Ectodermal cell (in vitro differentiated cells): ENCODE results near the gene CD200.

ENCODE experiments used
- H3K27ac ChIP-seq: 2 replicates; pipeline ENCODE4 v1.7.0; 2013; ENCODE audit warnings: mild to moderate bottlenecking, low read depth, low read length; ENCODE audit not compliant: insufficient read depth, poor library complexity, severe bottlenecking
- H3K27me3 ChIP-seq: 2 replicates; pipeline ENCODE4 v1.7.0; 2013; ENCODE audit warnings: mild to moderate bottlenecking, low read length; ENCODE audit not compliant: insufficient read depth, control insufficient read depth, poor library complexity, severe bottlenecking
- H3K36me3 ChIP-seq: one replicate; pipeline ENCODE4 v1.7.0; 2013; ENCODE audit warnings: low read length; ENCODE audit not compliant: control insufficient read depth, insufficient read depth
- H3K4me1 ChIP-seq: one replicate; pipeline ENCODE4 v1.7.0; 2013; ENCODE audit warnings: low read length; ENCODE audit not compliant: control insufficient read depth, insufficient read depth
- H3K4me3 ChIP-seq: 2 replicates; pipeline ENCODE4 v1.7.0; 2013; ENCODE audit warnings: low read depth, low read length, control low read depth; ENCODE audit not compliant: insufficient read depth
- H3K9me3 ChIP-seq: 2 replicates; pipeline ENCODE4 v1.7.0; 2013; ENCODE audit warnings: mild to moderate bottlenecking, low read length, moderate library complexity; ENCODE audit not compliant: control insufficient read depth
- WGBS, 2 experiments: methylation state at CpG; one replicate each; pipeline ENCODE4 v1.1.7; 2013; ENCODE audit warnings: missing lambda C conversion rate in 2 of 2; 5-methylcytosine and 5-hydroxymethylcytosine counted together

Gene CD200

GRCh38 chr3:112333381-112334317 lies 693 bp downstream of the CD200 start:
- H3K4me3 ChIP-seq: peak overlapping the region; percentile 88
- no peaks in the 10 kb centered on the region for H3K27me3 ChIP-seq
- peaks cover 5% of the 10 kb centered on the region for H3K4me1 ChIP-seq
- no peaks in the 10 kb centered on the region for H3K36me3 ChIP-seq
- H3K9me3 ChIP-seq: no peaks in the 10 kb centered on the region
- peak overlapping the region; percentile 92 for H3K27ac ChIP-seq
- 0 to 1% methylated on average over 22 to 23 of the region's 23 CpGs for WGBS, 2 experiments

DNA sequence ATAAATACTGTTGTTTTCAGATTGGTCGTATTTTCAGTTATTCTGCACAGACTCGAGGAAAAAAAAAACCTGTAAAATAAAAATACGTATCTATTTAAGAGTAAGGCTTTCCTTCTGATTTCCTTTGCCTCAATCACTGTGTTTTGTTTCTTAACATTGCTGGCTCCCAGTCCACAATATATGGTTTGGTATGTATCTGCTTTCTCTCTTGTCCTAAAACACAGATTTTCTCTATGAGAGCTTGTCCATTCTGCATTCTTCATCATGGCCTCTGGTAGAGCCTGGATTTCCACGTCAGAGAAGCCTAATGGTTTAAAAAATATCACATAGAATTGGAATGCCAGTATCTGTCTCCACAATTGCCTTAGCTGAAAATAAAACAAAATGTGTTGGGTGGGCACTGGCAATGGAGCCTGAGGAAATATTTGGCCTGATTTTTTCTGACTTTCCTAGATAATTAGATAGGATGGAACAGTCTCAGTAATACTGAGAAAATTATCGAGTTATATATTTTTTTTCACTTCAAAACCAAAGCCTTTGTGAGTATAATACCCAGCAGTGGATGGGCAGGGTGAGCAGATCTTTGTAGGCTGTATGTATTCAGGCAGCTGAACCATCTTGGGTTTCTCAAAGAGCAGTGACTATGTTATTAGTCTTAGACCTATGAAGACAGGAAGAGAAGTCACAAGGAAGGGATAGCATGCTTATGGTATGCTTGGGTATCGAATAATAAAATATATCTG lies 1.9 kb downstream of the CD200 start:
- Histone ChIP-seq H3K27ac (no peak overlapping the region), H3K4me3 (peak overlapping the region; percentile 88), H3K36me3 (no peaks in the 10 kb centered on the region), H3K4me1 (peaks cover 5% of the 10 kb centered on the region), H3K9me3 (no peaks in the 10 kb centered on the region), H3K27me3 (no peaks in the 10 kb centered on the region)
- WGBS, 2 experiments: 51 to 63% methylated on average over 2 to 6 of the region's 6 CpGs

DNA sequence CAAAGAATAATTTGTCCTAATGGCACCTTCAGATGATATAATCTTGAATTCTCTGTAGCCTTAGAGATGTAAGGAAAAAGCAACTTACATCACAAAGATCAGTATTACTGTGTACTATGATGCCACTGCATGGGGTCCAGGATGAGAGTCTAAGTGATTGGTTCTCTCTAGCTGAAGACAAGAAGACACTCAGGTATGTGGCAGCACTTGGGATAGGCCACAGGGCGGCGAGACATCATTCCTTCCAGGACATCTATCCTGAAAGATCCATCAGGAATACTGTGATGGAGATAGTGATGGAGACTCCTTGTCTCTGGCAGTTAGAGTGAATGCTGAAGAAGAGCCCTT lies 2.5 kb downstream of the CD200 start:
- no peaks in the 10 kb centered on the region for H3K9me3 ChIP-seq
- peak overlapping the region; percentile 88 for H3K4me3 ChIP-seq
- H3K4me1 ChIP-seq: peaks cover 5% of the 10 kb centered on the region
- H3K27me3 ChIP-seq: no peaks in the 10 kb centered on the region
- H3K36me3 ChIP-seq: no peaks in the 10 kb centered on the region
- WGBS, 2 experiments: 94% methylated on average over 2 of the region's 2 CpGs
- H3K27ac ChIP-seq: no peak overlapping the region

DNA sequence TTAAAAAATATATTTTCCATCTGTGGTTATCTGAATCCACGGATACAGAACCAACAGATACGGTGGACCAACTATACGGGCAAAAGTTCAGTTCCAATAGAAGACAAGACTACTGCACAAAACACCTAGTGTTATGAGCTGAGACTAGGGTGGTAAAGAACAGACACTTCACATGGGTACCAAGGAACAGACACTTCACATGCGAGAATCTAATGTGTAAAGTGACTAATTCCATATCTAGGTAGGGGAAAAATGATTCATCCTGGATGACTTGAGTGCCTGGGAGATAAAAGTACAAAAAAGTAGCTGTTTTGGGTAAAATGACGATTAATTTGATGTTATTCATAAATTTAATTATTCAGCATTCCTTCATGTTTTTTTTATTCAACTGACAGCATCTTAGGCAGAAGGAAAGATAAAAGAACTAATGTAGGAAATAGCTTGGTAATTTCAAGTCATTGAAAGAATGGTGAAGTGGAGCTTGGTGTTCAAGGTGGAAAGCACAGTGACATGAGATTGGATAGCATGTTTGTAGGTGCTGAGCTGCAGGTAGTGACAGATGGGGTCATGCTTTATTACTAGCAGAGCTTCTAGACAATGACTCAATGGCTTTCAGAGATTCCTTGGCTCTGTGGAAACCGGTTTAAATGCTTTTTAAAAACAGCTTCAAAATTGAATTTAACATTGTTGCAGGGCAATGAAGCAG lies 5.2 kb downstream of the CD200 start:
- no peak overlapping the region for H3K4me3 ChIP-seq
- H3K27me3 ChIP-seq: no peaks in the 10 kb centered on the region
- 89 to 93% methylated on average over 5 of the region's 6 CpGs for WGBS, 2 experiments

GRCh38 chr3:112338727-112339056 lies 5.7 kb downstream of the CD200 start:
- Histone ChIP-seq H3K4me1 (peaks cover 5% of the 10 kb centered on the region), H3K27me3 (no peaks in the 10 kb centered on the region), H3K27ac (no peak overlapping the region), H3K4me3 (no peak overlapping the region), H3K36me3 (peaks cover 2% of the 10 kb centered on the region), H3K9me3 (no peaks in the 10 kb centered on the region)
- WGBS, 2 experiments: 100% methylated on average over 1 to 2 of the region's 2 CpGs

More for the DNA sequence above, 5.2 kb downstream of the CD200 start:
- Histone ChIP-seq H3K9me3 (no peaks in the 10 kb centered on the region), H3K36me3 (no peaks in the 10 kb centered on the region), H3K4me1 (peaks cover 5% of the 10 kb centered on the region), H3K27ac (no peak overlapping the region)

DNA sequence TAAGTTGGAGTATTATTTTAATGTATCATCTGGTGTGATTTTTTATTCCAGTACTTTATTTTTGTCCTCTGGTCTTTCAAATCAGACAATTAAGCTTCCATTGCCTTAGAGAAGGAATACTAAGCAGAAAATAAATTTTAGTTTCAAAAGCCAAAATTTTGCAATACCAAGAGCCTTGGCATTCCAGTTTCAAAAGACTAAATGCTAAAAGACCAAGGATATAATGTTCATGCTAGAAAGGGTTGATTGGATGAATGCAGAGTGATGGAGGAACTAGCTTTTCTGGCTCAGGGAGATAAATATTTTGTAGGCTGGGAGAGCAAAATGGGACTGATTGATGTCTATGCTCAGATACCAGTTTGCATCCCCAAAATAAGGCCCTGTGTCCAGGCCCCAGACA lies 6.2 kb downstream of the CD200 start:
- Histone ChIP-seq H3K4me1 (peaks cover 5% of the 10 kb centered on the region), H3K4me3 (no peak overlapping the region), H3K27ac (no peak overlapping the region), H3K27me3 (no peaks in the 10 kb centered on the region), H3K36me3 (peaks cover 2% of the 10 kb centered on the region), H3K9me3 (no peaks in the 10 kb centered on the region)

- Histone ChIP-seq H3K9me3 (no peaks in the 10 kb centered on the region), H3K27ac (no peak overlapping the region), H3K36me3 (peaks cover 2% of the 10 kb centered on the region), H3K4me1 (peaks cover 5% of the 10 kb centered on the region), H3K4me3 (no peak overlapping the region), H3K27me3 (no peaks in the 10 kb centered on the region)
- WGBS, 2 experiments: 97% methylated on average over 2 of the region's 2 CpGs
Observed at GRCh38 chr3:112339609-112340008, 6.7 kb downstream of the CD200 start.

DNA sequence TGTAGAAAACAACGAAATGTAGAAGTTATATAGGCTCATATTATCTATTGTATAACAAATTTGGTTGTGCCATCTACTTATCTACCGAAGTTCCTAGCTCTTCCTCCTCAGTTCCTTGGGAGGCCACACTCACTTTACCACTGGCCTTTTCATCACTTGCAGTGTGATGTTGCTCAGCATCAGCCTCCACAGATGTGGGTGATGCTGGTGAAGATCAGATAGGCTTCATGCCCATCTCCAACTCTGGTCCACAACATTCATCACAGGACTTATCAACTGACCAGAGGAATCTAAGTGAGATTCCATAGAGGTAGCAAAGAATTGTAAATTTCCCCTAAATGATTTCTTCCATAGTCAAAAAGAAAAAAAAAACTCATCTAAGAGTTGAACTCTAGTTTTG lies 8.4 kb downstream of the CD200 start:
- WGBS, 2 experiments: 98 to 100% methylated on average over 1 to 2 of the region's 2 CpGs
- no peaks in the 10 kb centered on the region for H3K27me3 ChIP-seq
- H3K36me3 ChIP-seq: peaks cover 12% of the 10 kb centered on the region
- no peak overlapping the region for H3K4me3 ChIP-seq
- peaks cover 5% of the 10 kb centered on the region for H3K4me1 ChIP-seq
- H3K27ac ChIP-seq: no peak overlapping the region
- H3K9me3 ChIP-seq: no peaks in the 10 kb centered on the region

DNA sequence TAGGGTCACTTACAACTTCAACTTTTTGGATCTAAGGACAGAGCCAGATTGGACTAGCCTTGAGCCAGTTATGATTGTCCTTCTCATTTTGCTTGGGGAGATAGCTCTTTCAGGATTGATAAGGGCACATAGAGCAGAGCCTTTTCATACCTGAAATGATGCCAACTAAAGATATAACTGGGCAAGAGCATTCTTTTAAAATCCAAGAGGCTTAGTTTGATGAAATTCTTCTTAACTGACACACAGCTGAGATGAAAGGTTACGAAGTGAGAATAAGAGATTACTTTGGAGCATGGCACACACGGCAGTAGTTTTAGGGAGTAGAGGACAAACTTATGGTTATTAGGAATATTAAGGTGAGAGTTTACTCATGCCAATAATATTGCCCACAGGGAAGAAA lies 12.7 kb downstream of the CD200 start:
- WGBS, 2 experiments: 92 to 97% methylated on average over 2 of the region's 2 CpGs
- Histone ChIP-seq H3K9me3 (no peaks in the 10 kb centered on the region), H3K4me1 (peaks cover 11% of the 10 kb centered on the region), H3K27me3 (no peaks in the 10 kb centered on the region), H3K36me3 (peaks cover 29% of the 10 kb centered on the region), H3K4me3 (no peak overlapping the region), H3K27ac (no peak overlapping the region)
